ENCODE results near the gene TRAPPC10.
A peak's percentile ranks its signal among the peaks of the same experiment; 100 is the strongest.

- TF ChIP-seq CTCF (IDR thresholded peaks at IDR 0.05) = peak in 1 of 5 experiments; percentile 14
- no peak for TF ChIP-seq POLR2A (IDR thresholded peaks at IDR 0.05)
- peak in 1 of 2 donors; percentile 16 for TF ChIP-seq EP300 (IDR thresholded peaks at IDR 0.05)
Measured at GRCh38 chr21:44024887-44025353, 12.8 kb downstream of the TRAPPC10 start.
